Activated T-cell treated with anti-CD3 and anti-CD28 coated beads, Interleukin-2, amount 50 U/mL, for 4 hours (primary cell): ENCODE data around the gene COL4A3. TPM values are rescaled to one million over a fixed set of nuclear protein-coding genes. Genes with fewer than 3 reads are reported as not detected.

Experiments used
- ATAC-seq, 2 donors: fragments of 200-7000 bp; cut with Tn5 transposase; one replicate each; pipeline ENCODE4 v1.10.0; 2021
- DNase-seq: peaks from one replicate; pipeline ENCODE4 v3.0.0-alpha.2; 2020
- H3K27me3 Mint-ChIP-seq: one replicate; pipeline ENCODE4 v1.8.0; 2021; ENCODE audit warnings: low read depth, mixed read lengths
- H3K36me3 Mint-ChIP-seq: one replicate; pipeline ENCODE4 v1.8.0; 2022; ENCODE audit warnings: mixed read lengths; ENCODE audit not compliant: insufficient read depth
- H3K4me1 Mint-ChIP-seq: one replicate; pipeline ENCODE4 v1.8.0; 2021; ENCODE audit warnings: low read depth, mixed read lengths
- H3K4me3 Mint-ChIP-seq: one replicate; pipeline ENCODE4 v1.8.0; 2021; ENCODE audit warnings: mild to moderate bottlenecking, moderate library complexity, mixed read lengths
- H3K9me3 Mint-ChIP-seq: one replicate; pipeline ENCODE4 v1.8.0; 2021; ENCODE audit warnings: mixed read lengths
- total RNA-seq, 3 donors: library from RNA; stranded (reverse); gene quantifications; one replicate each; pipeline ENCODE4 v1.2.1, GENCODE V29; 2021

COL4A3 gene
- total RNA-seq, 3 donors from 2014 or later, result 0.16 TPM; not detected in 2

GRCh38 chr2:227179988-227180685 lies 15.7 kb downstream of the COL4A3 start:
- Mint-ChIP-seq H3K27me3 (peaks cover 9% of the 10 kb centered on the region), H3K9me3 (no peaks in the 10 kb centered on the region), H3K36me3 (no peaks in the 10 kb centered on the region), H3K4me3 (no peak overlapping the region), H3K4me1 (no peaks in the 10 kb centered on the region)
- no peak for ATAC-seq
- DNase-seq, result no peak

- Mint-ChIP-seq H3K27me3 (peaks cover 10% of the 10 kb centered on the region), H3K36me3 (no peaks in the 10 kb centered on the region), H3K9me3 (no peaks in the 10 kb centered on the region), H3K4me1 (no peaks in the 10 kb centered on the region), H3K4me3 (no peak overlapping the region)
- ATAC-seq, result no peak
- DNase-seq, result no peak
Observed at GRCh38 chr2:227180770-227181169, 16.3 kb downstream of the COL4A3 start.

DNA sequence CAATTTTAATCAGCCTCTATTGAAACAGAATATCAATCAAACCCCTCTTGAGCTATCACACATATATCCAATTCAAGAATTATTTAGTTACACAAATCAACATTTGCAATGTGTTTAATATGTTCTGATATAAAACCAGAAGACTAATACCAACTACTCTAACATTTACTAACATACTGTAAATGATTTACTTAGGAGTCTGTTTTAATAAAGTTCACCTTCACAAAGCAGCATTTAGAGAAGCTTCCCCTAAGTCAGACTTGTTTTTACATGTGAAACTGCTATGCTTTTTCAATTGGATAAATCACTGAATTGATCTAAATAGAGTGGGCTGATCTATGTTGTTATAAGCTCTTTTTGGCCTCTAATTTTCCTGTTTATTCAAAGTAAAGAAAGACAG lies 18.3 kb downstream of the COL4A3 start:
- Mint-ChIP-seq H3K4me3 (no peak overlapping the region), H3K9me3 (no peaks in the 10 kb centered on the region), H3K36me3 (no peaks in the 10 kb centered on the region), H3K27me3 (peaks cover 7% of the 10 kb centered on the region), H3K4me1 (no peaks in the 10 kb centered on the region)
- ATAC-seq (no peak), DNase-seq (no peak)

DNA sequence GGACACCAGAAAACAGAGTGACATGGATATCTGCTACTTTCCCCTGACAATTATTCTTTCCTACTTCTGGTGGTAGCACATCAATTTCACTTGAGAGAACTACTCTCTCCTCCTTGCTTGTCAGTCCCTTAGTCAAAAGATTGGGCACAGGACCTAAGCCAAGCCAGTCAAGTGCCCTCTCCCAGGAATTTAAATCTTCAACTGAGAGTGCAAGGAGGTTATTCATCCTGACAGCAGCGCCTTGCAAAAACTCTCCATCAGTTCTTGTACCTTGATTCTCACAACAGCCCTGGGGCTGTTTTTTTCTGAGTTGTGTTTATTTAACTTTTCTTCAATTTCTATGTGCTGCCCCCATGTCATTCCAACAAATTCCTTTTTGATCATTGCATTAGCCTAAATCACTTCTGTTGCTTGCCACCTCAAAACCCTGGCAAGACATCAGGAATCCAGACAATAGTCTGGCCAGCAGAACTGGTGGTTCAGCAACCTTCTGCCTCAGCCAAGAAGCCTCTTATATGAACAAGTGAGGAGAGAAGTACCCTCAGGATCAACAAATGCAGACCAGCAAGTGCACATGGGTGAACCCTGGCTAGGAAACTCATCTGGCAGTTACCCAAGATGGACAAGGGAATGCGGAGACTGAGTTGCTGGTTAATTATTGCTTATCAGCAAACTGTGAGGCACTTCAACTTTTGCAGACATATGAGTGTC lies 19.4 kb downstream of the COL4A3 start:
- no peaks in the 10 kb centered on the region for H3K9me3 Mint-ChIP-seq

GRCh38 chr2:227185615-227186232 lies 21.3 kb downstream of the COL4A3 start:
- DNase-seq (no peak), ATAC-seq (no peak)
- Mint-ChIP-seq H3K4me1 (no peaks in the 10 kb centered on the region), H3K9me3 (no peaks in the 10 kb centered on the region), H3K4me3 (no peak overlapping the region), H3K36me3 (no peaks in the 10 kb centered on the region), H3K27me3 (peaks cover 19% of the 10 kb centered on the region)

More for the DNA sequence above, 19.4 kb downstream of the COL4A3 start:
- Mint-ChIP-seq H3K4me3 (no peak overlapping the region), H3K36me3 (no peaks in the 10 kb centered on the region), H3K27me3 (peaks cover 8% of the 10 kb centered on the region), H3K4me1 (no peaks in the 10 kb centered on the region)
- DNase-seq (no peak), ATAC-seq (no peak)

GRCh38 chr2:227186751-227187150 lies 22.3 kb downstream of the COL4A3 start:
- Mint-ChIP-seq H3K36me3 (no peaks in the 10 kb centered on the region), H3K9me3 (no peaks in the 10 kb centered on the region), H3K4me3 (no peak overlapping the region), H3K4me1 (no peaks in the 10 kb centered on the region), H3K27me3 (peaks cover 19% of the 10 kb centered on the region)
- DNase-seq (no peak), ATAC-seq (no peak)

GRCh38 chr2:227188292-227188691 lies 23.9 kb downstream of the COL4A3 start:
- H3K27me3 Mint-ChIP-seq, result peaks cover 15% of the 10 kb centered on the region
- ATAC-seq (no peak), DNase-seq (no peak)
- no peaks in the 10 kb centered on the region for H3K36me3 Mint-ChIP-seq
- no peaks in the 10 kb centered on the region for H3K9me3 Mint-ChIP-seq
- H3K4me1 Mint-ChIP-seq, result no peaks in the 10 kb centered on the region
- no peak overlapping the region for H3K4me3 Mint-ChIP-seq

- ATAC-seq (no peak), DNase-seq (no peak)
- H3K9me3 Mint-ChIP-seq, result no peaks in the 10 kb centered on the region
- H3K27me3 Mint-ChIP-seq, result peaks cover 13% of the 10 kb centered on the region
- no peak overlapping the region for H3K4me3 Mint-ChIP-seq
- H3K36me3 Mint-ChIP-seq, result no peaks in the 10 kb centered on the region
- H3K4me1 Mint-ChIP-seq, result no peaks in the 10 kb centered on the region
Observed at GRCh38 chr2:227191367-227191766, 26.9 kb downstream of the COL4A3 start.

DNA sequence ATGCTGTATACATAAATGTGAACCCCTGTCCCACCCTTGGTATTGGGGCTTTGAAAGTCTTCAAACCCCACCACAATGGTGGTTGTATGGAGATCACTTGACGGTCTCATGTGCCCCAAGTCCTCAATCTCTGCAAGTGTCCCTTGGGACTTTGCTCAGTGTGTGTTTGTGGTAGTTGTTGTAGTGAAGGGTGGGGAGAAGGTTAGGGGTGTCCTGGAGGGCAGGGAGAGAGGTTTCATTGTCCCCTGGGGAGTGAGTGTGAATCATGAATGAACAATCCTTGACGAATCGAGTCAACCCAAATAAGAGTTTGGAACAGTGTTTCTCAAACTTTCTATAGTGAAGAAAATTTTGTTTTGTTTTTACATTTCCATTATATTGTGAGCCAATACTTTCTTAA lies 28.1 kb downstream of the COL4A3 start:
- no peaks in the 10 kb centered on the region for H3K36me3 Mint-ChIP-seq
- peaks cover 13% of the 10 kb centered on the region for H3K27me3 Mint-ChIP-seq
- H3K4me3 Mint-ChIP-seq, result no peak overlapping the region
- H3K9me3 Mint-ChIP-seq, result no peaks in the 10 kb centered on the region
- no peaks in the 10 kb centered on the region for H3K4me1 Mint-ChIP-seq
- DNase-seq (no peak), ATAC-seq (no peak)

DNA sequence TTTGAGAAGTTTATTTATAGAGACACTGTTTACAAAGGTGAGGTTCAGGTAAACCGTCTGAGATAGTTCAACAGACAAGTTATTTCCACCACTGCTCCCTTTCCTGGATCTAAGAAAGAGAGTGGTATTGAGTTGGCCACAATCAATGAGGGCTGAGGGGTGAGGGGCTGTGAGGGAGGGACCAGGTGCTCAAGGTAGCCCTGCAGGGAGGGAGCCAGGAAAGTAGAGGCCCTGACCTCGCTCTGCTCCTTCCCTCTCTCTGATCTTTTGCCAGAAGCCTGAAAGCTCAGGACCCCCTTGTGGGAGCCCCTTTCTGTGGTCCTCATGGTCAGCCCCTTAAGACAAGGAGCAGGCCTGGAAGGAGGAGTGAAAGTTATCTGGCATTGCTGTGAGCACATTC lies 29.8 kb downstream of the COL4A3 start:
- no peaks in the 10 kb centered on the region for H3K9me3 Mint-ChIP-seq
- H3K36me3 Mint-ChIP-seq, result no peaks in the 10 kb centered on the region
- H3K4me3 Mint-ChIP-seq, result no peak overlapping the region
- H3K4me1 Mint-ChIP-seq, result no peaks in the 10 kb centered on the region
- ATAC-seq (no peak), DNase-seq (no peak)
- peaks cover 8% of the 10 kb centered on the region for H3K27me3 Mint-ChIP-seq

- no peaks in the 10 kb centered on the region for H3K9me3 Mint-ChIP-seq
- H3K4me1 Mint-ChIP-seq, result no peaks in the 10 kb centered on the region
- no peak for ATAC-seq
- H3K27me3 Mint-ChIP-seq, result peaks cover 2% of the 10 kb centered on the region
- H3K4me3 Mint-ChIP-seq, result no peak overlapping the region
- no peaks in the 10 kb centered on the region for H3K36me3 Mint-ChIP-seq
- DNase-seq, result no peak
Observed at GRCh38 chr2:227198866-227199265, 34.4 kb downstream of the COL4A3 start.

DNA sequence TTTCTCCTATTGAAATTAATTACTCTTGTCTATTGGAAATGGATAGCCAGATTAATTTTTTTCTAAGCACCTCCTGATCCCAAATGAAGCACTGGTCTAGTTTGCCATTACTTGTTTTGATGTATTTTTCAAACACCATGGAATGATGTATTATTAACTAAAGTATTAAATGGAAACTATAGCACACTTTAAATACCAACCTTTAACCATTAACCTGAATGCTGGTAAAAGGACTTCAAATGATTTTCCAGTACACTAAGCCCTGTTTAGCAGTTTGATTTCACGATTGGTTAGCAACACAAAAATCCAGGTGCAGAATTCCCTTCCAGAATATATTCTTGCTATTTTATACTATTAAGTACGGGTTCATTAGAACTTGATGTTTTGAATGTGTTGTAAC lies 37.3 kb downstream of the COL4A3 start:
- H3K4me1 Mint-ChIP-seq, result no peaks in the 10 kb centered on the region
- no peak for ATAC-seq
- peaks cover 6% of the 10 kb centered on the region for H3K27me3 Mint-ChIP-seq
- no peak for DNase-seq
- no peak overlapping the region for H3K4me3 Mint-ChIP-seq
- H3K9me3 Mint-ChIP-seq, result no peaks in the 10 kb centered on the region
- no peaks in the 10 kb centered on the region for H3K36me3 Mint-ChIP-seq

GRCh38 chr2:227204452-227204851 lies 40.0 kb downstream of the COL4A3 start:
- Mint-ChIP-seq H3K9me3 (no peaks in the 10 kb centered on the region), H3K4me3 (no peak overlapping the region), H3K4me1 (no peaks in the 10 kb centered on the region), H3K36me3 (no peaks in the 10 kb centered on the region), H3K27me3 (peaks cover 22% of the 10 kb centered on the region)
- DNase-seq, result no peak
- no peak for ATAC-seq

GRCh38 chr2:227205701-227206100 lies 41.3 kb downstream of the COL4A3 start:
- DNase-seq (no peak), ATAC-seq (no peak)
- Mint-ChIP-seq H3K9me3 (no peaks in the 10 kb centered on the region), H3K36me3 (no peaks in the 10 kb centered on the region), H3K27me3 (peaks cover 20% of the 10 kb centered on the region), H3K4me3 (no peak overlapping the region), H3K4me1 (no peaks in the 10 kb centered on the region)

DNA sequence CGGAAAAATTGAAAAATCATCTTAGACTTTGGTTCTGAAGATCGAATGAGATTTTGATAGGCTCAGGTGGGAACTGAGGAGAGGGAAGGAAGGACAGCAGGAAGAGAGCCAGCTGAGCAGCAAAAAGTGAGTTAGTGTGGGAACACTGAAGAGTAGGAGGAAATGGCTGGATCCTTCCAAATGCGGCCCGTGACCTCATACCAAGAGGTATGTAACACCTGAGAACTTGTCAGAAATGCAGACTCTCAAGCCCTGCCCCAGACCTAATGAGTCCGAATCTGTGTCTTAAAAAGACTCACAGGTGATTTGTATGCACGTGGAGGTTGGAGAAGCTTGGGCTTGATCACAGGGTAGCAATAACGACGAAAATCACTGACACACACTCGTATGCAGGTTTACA lies 42.0 kb downstream of the COL4A3 start:
- H3K4me1 Mint-ChIP-seq, result no peaks in the 10 kb centered on the region
- H3K27me3 Mint-ChIP-seq, result peaks cover 24% of the 10 kb centered on the region
- H3K9me3 Mint-ChIP-seq, result no peaks in the 10 kb centered on the region
- H3K4me3 Mint-ChIP-seq, result no peak overlapping the region
- ATAC-seq (no peak), DNase-seq (no peak)
- no peaks in the 10 kb centered on the region for H3K36me3 Mint-ChIP-seq
